ENCODE results near the gene FHIT. TPM values are rescaled to one million over a fixed set of nuclear protein-coding genes. Genes with fewer than 3 reads are reported as not detected.

The FHIT gene
- total and polyA plus RNA-seq, 2 of the 4 experiments (the other 2 are of a cell fraction), result 0.07 TPM; not detected in 1

DNA sequence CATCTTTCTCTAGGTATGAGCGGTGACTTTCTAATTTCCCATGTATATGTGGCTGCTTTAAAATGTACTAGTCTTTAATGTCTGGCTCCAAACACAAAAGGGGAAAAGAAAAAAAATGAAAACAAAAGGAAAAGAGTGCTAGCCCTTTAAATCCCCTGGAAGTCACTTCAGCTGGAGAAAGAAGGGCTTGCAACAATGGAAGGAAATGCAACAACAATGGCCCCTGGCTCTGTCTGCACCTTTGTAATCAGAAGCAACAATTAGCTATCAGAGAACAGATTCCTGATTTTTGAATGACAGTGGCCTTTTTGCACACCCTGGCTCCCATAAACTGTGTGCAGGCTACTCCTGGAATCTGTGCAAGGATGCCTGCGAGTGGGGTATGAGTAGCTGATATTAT is 591.2 kb downstream of the FHIT start:
- no peak overlapping the region for H4K8ac ChIP-seq (ENCODE audit: low read depth in 2 of 2, low read length in 2 of 2)
- ATAC-seq (ENCODE audit: low read depth) (no peak), DNase-seq (no peak)
- no peaks in the 10 kb centered on the region for H3K27me3 ChIP-seq (ENCODE audit: control insufficient read depth, insufficient read depth, low read length)
- no peaks in the 10 kb centered on the region for H3K9me3 ChIP-seq (ENCODE audit: control insufficient read depth, insufficient read depth, low read length)
- no peak overlapping the region for H3K56ac ChIP-seq (ENCODE audit: extremely low read depth, insufficient read depth, low read length)
- no peak overlapping the region for H3K14ac ChIP-seq (replicated peaks; ENCODE audit: low read depth, low read length)
- H3K4me3 ChIP-seq (ENCODE audit: insufficient read depth, low read depth, low read length), result no peak overlapping the region
- in situ Hi-C loops (cut with MboI; ENCODE audit: low sequenced_read_pairs) (no loop called here), dilution Hi-C loops (cut with HindIII; ENCODE audit: low sequenced_read_pairs, unreplicated experiment) (no loop called here), intact Hi-C loops (cut with micrococcal nuclease) (no loop called here)
- H3K27ac ChIP-seq (ENCODE audit: insufficient read depth, low read length), result no peak overlapping the region
- no peaks in the 10 kb centered on the region for H3K79me1 ChIP-seq (ENCODE audit: low read depth in 1 of 2, low read length in 2 of 2)
- H4K5ac ChIP-seq (ENCODE audit: low read depth, low read length), result no peak overlapping the region
- H2AK9ac ChIP-seq (replicated peaks; ENCODE audit: low read depth, low read length, poor library complexity), result no peak overlapping the region
- H2AK5ac ChIP-seq (ENCODE audit: low read depth, low read length), result no peak overlapping the region
- H4K20me1 ChIP-seq (ENCODE audit: insufficient read depth, low read length), result no peaks in the 10 kb centered on the region
- H3K4me2 ChIP-seq (ENCODE audit: low read depth, low read length), result no peak overlapping the region
- H3K4me1 ChIP-seq (ENCODE audit: control insufficient read depth, insufficient read depth, low read length), result no peaks in the 10 kb centered on the region
- no CpG with 5 or more reads among the region's 2 CpGs for WGBS, 2 experiments (ENCODE audit: extremely low coverage in 2 of 2, insufficient read length in 1 of 2)
- no peak for TF ChIP-seq FOS (IDR thresholded peaks at IDR 0.05; ENCODE audit: low read depth, low read length)
- no peak for TF ChIP-seq RAD21 (IDR thresholded peaks at IDR 0.05; ENCODE audit: low read length)
- TF ChIP-seq CHD1 (IDR thresholded peaks at IDR 0.05; ENCODE audit: low read depth, low read length), result no peak
- no peak for TF ChIP-seq CEBPB (IDR thresholded peaks at IDR 0.05; ENCODE audit: low read depth, low read length)
- no peak for TF ChIP-seq MAFK (IDR thresholded peaks at IDR 0.05; ENCODE audit: low read depth, low read length)
- no peak for TF ChIP-seq BHLHE40 (IDR thresholded peaks at IDR 0.05; ENCODE audit: low read depth, low read length)
- TF ChIP-seq POLR2A (IDR thresholded peaks at IDR 0.05; ENCODE audit: low read depth, low read length), result no peak
- no peak for TF ChIP-seq ELK1 (IDR thresholded peaks at IDR 0.05; ENCODE audit: borderline replicate concordance, low read depth, low read length)
- no peak for TF ChIP-seq MAZ (IDR thresholded peaks at IDR 0.05; ENCODE audit: borderline replicate concordance, low read depth, low read length)
- TF ChIP-seq, protein P1, sequence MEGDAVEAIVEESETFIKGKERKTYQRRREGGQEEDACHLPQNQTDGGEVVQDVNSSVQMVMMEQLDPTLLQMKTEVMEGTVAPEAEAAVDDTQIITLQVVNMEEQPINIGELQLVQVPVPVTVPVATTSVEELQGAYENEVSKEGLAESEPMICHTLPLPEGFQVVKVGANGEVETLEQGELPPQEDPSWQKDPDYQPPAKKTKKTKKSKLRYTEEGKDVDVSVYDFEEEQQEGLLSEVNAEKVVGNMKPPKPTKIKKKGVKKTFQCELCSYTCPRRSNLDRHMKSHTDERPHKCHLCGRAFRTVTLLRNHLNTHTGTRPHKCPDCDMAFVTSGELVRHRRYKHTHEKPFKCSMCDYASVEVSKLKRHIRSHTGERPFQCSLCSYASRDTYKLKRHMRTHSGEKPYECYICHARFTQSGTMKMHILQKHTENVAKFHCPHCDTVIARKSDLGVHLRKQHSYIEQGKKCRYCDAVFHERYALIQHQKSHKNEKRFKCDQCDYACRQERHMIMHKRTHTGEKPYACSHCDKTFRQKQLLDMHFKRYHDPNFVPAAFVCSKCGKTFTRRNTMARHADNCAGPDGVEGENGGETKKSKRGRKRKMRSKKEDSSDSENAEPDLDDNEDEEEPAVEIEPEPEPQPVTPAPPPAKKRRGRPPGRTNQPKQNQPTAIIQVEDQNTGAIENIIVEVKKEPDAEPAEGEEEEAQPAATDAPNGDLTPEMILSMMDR (conservative IDR thresholded peaks at IDR 0.05; ENCODE audit: low read depth, low read length), result no peak
- no peak for TF ChIP-seq USF2 (IDR thresholded peaks at IDR 0.05; ENCODE audit: low read depth, low read length)
- no peak for TF ChIP-seq RCOR1 (IDR thresholded peaks at IDR 0.05; ENCODE audit: insufficient replicate concordance, low read length)
- TF ChIP-seq SMC3 (IDR thresholded peaks at IDR 0.05; ENCODE audit: low read depth, low read length), result no peak
- TF ChIP-seq NFE2L2 (IDR thresholded peaks at IDR 0.05; ENCODE audit: low read depth, low read length), result no peak
- TF ChIP-seq RFX5 (IDR thresholded peaks at IDR 0.05; ENCODE audit: low read depth, low read length), result no peak
- no peak for TF ChIP-seq MXI1 (IDR thresholded peaks at IDR 0.05; ENCODE audit: borderline replicate concordance, low read depth, low read length)
- no TSS peak for BruUV-seq (replicated peaks)
- no peak overlapping the region for H3K9ac ChIP-seq (ENCODE audit: low read depth, low read length)
- no peak overlapping the region for H2BK5ac ChIP-seq (ENCODE audit: low read depth, low read length, poor library complexity, severe bottlenecking)
- H3K36me3 ChIP-seq (ENCODE audit: control insufficient read depth, insufficient read depth, low read length), result no peaks in the 10 kb centered on the region
- H3K9me1 ChIP-seq (ENCODE audit: insufficient read depth, low read length), result no peaks in the 10 kb centered on the region
- H2BK20ac ChIP-seq (ENCODE audit: low read depth, low read length), result no peak overlapping the region
- H3K18ac ChIP-seq (ENCODE audit: low read depth, low read length), result no peak overlapping the region
- ChIA-PET POLR2A (ENCODE audit: unreplicated experiment) (no interaction called here), CTCF (no interaction called here)
- no peak overlapping the region for H2BK120ac ChIP-seq (ENCODE audit: low read depth, low read length)
- H4K91ac ChIP-seq (ENCODE audit: insufficient read depth, low read depth, low read length), result no peak overlapping the region
- H3K23ac ChIP-seq (ENCODE audit: low read depth, low read length), result no peak overlapping the region
- no peak overlapping the region for H2AFZ ChIP-seq (replicated peaks; ENCODE audit: low read length, poor library complexity)
- H2BK15ac ChIP-seq (ENCODE audit: low read depth, low read length), result no peak overlapping the region
- H3K4ac ChIP-seq (ENCODE audit: low read depth, low read length), result no peak overlapping the region
